ENCODE data around the gene LRRC71.

DNA sequence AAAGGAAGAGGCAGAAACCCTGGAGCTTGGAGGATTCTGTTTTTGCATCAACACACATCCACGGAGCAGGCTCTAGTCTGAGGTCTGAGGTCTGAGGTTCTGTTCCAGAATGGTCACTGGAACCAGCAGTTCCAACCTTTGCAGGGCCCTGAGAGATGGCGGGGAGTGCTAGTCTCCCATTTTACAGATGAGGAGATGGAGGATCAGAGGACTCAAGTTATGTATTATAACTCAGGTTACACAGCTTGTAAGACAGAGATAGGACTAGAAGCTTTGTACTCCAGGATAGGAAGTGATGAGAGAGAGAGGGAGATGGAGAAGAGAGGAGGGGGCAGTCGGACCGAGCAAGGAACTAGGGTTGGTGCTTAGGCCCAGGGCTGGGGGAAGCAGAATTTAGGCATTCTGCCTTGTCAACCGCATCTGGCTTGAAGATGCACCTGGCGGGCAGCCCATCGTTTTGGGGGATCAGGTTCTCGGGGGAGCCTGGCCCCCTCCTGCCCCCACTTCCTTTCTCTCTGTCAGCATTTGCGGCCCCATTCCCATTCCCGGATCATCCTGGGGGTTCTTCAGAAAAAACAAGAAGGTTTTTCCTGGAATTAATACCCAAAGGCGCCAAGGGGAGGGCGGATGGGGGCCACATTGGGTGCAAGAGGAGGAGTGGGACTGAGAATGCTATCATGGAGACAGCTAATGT lies 21.3 kb upstream of the LRRC71 start:
- TF ChIP-seq, protein P1, sequence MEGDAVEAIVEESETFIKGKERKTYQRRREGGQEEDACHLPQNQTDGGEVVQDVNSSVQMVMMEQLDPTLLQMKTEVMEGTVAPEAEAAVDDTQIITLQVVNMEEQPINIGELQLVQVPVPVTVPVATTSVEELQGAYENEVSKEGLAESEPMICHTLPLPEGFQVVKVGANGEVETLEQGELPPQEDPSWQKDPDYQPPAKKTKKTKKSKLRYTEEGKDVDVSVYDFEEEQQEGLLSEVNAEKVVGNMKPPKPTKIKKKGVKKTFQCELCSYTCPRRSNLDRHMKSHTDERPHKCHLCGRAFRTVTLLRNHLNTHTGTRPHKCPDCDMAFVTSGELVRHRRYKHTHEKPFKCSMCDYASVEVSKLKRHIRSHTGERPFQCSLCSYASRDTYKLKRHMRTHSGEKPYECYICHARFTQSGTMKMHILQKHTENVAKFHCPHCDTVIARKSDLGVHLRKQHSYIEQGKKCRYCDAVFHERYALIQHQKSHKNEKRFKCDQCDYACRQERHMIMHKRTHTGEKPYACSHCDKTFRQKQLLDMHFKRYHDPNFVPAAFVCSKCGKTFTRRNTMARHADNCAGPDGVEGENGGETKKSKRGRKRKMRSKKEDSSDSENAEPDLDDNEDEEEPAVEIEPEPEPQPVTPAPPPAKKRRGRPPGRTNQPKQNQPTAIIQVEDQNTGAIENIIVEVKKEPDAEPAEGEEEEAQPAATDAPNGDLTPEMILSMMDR (IDR thresholded peaks at IDR 0.05) = no peak
- TF ChIP-seq EP300 (IDR thresholded peaks at IDR 0.05) = no peak
- no peak for TF ChIP-seq POLR2A (IDR thresholded peaks at IDR 0.05)
- TF ChIP-seq POLR2AphosphoS5 (IDR thresholded peaks at IDR 0.05) = no peak
